RWPE1 (cell line): ENCODE measurements around the gene TACSTD2.

ENCODE experiments used
- CTCF ChIA-PET: fragments of 350-600 bp; sonication (Branson Sonifier 250); formaldehyde crosslinking; extraction: SDS; loops from one replicate; lab custom pipeline; 2021; lab: Yijun Ruan, JAX
- POLR2A ChIA-PET: fragments of 400-600 bp; formaldehyde crosslinking; extraction: SDS; loops from one replicate; lab custom pipeline; 2020; ENCODE audit warnings: antibody characterized with exemption; ENCODE audit not compliant: low non-redundant PET; lab: Yijun Ruan, JAX
- DNase-seq: peaks from one replicate; pipeline ENCODE4 v3.0.0; 2012; ENCODE audit warnings: low spot score
- H3K27ac ChIP-seq: fragments of 450-650 bp; 2 replicates; pipeline ENCODE4 v1.5.1; 2017
- CTCF ChIP-seq: fragments of 450-650 bp; conservative IDR thresholded peaks from 2 replicates; pipeline ENCODE4 v1.5.1; 2017; ENCODE audit warnings: low read depth, mild to moderate bottlenecking

The TACSTD2 gene

GRCh38 chr1:58620259-58620658 is 43.2 kb upstream of the TACSTD2 start:
- DNase-seq: peak; percentile 16
- CTCF ChIA-PET: interaction anchor here (0.6 to 0.7 kb wide), 2 partner anchors 32 to 96 kb away, joined by 3 read pairs; no protein-coding TSS in a partner anchor
- POLR2A ChIA-PET: no interaction called here
- peak overlapping the region; percentile 51 for H3K27ac ChIP-seq
- TF ChIP-seq CTCF: no peak

- ChIA-PET CTCF (interaction anchor here (0.6 kb wide), 2 partner anchors 33 to 104 kb away, joined by 3 read pairs; no protein-coding TSS in a partner anchor), POLR2A (interaction anchor here (0.6 kb wide), 1 partner anchor 32 kb away, joined by 3 read pairs; no protein-coding TSS in a partner anchor)
- peak overlapping the region; percentile 51 for H3K27ac ChIP-seq
- TF ChIP-seq CTCF: no peak
- no peak for DNase-seq
Measured at GRCh38 chr1:58619286-58620054, 42.4 kb upstream of the TACSTD2 start.

- no peak for TF ChIP-seq CTCF
- H3K27ac ChIP-seq: peak overlapping the region; percentile 80
- POLR2A ChIA-PET: interaction anchor here (0.6 to 0.9 kb wide), 2 partner anchors 41 to 73 kb away, joined by 4 to 5 read pairs; partner anchors contain the start of gene TACSTD2
- CTCF ChIA-PET: no interaction called here
- DNase-seq: peak; percentile 94
Measured at GRCh38 chr1:58618303-58618702, 41.3 kb upstream of the TACSTD2 start.

GRCh38 chr1:58611861-58612385 is 34.9 kb upstream of the TACSTD2 start:
- POLR2A ChIA-PET: no interaction called here
- CTCF ChIA-PET: no interaction called here
- DNase-seq: no peak
- TF ChIP-seq CTCF: no peak
- H3K27ac ChIP-seq: no peak overlapping the region

- POLR2A ChIA-PET: no interaction called here
Measured at GRCh38 chr1:58608945-58609344, 31.9 kb upstream of the TACSTD2 start.

GRCh38 chr1:58608297-58608696 is 31.2 kb upstream of the TACSTD2 start:
- H3K27ac ChIP-seq: no peak overlapping the region
- ChIA-PET CTCF (no interaction called here), POLR2A (no interaction called here)
- no peak for TF ChIP-seq CTCF
- no peak for DNase-seq

More at GRCh38 chr1:58608945-58609344, 31.9 kb upstream of the TACSTD2 start:
- no peak overlapping the region for H3K27ac ChIP-seq
- CTCF ChIA-PET: no interaction called here
- no peak for TF ChIP-seq CTCF
- DNase-seq: no peak
